Measurements from ENCODE around the gene TCHP.
"Not testable (repeated sequence)": the region's sequence is repeated elsewhere in the genome, so short reads cannot be mapped to it uniquely, and the experiment has no call there.

TCHP gene

GRCh38 chr12:109899783-109900751, at the start of gene TCHP:
Gene TCHP, plus strand, starts transcription at chr12:109900274. Its CDS starts 2,753 bp downstream, at chr12:109903027.
- FAIRE-seq: no peak

- not testable (repeated sequence) for FAIRE-seq
Measured at GRCh38 chr12:109850518-109850917, 49.6 kb upstream of the TCHP start.

- no peak for FAIRE-seq
Measured at GRCh38 chr12:109855377-109855776, 44.7 kb upstream of the TCHP start.

GRCh38 chr12:109857715-109858114, 42.4 kb upstream of the TCHP start:
- FAIRE-seq: no peak

- no peak for FAIRE-seq
Measured at GRCh38 chr12:109858764-109859163, 41.3 kb upstream of the TCHP start.

GRCh38 chr12:109860977-109861376, 39.1 kb upstream of the TCHP start:
- no peak for FAIRE-seq

- FAIRE-seq: no peak
Measured at GRCh38 chr12:109861689-109862314, 38.3 kb upstream of the TCHP start.

GRCh38 chr12:109862491-109862890, 37.6 kb upstream of the TCHP start:
- not testable (repeated sequence) for FAIRE-seq

GRCh38 chr12:109863847-109864712, 36.0 kb upstream of the TCHP start:
- FAIRE-seq: no peak

- FAIRE-seq: no peak
Measured at GRCh38 chr12:109864916-109865315, 35.2 kb upstream of the TCHP start.

GRCh38 chr12:109868182-109869051, 31.7 kb upstream of the TCHP start:
- no peak for FAIRE-seq

GRCh38 chr12:109870648-109871047, 29.4 kb upstream of the TCHP start:
- no peak for FAIRE-seq

- no peak for FAIRE-seq
Measured at GRCh38 chr12:109871668-109872314, 28.3 kb upstream of the TCHP start.

GRCh38 chr12:109873653-109874052, 26.4 kb upstream of the TCHP start:
- FAIRE-seq: no peak

- FAIRE-seq: no peak
Measured at GRCh38 chr12:109875572-109876131, 24.4 kb upstream of the TCHP start.

GRCh38 chr12:109876406-109876805, 23.7 kb upstream of the TCHP start:
- FAIRE-seq: no peak

- FAIRE-seq: no peak
Measured at GRCh38 chr12:109877504-109878246, 22.4 kb upstream of the TCHP start.

- FAIRE-seq: no peak
Measured at GRCh38 chr12:109878247-109878625, 21.8 kb upstream of the TCHP start.

GRCh38 chr12:109878749-109879148, 21.3 kb upstream of the TCHP start:
- no peak for FAIRE-seq

- no peak for FAIRE-seq
Measured at GRCh38 chr12:109879351-109880042, 20.6 kb upstream of the TCHP start.

Data from G401.6 (cell line).